IMR-90 (cell line): ENCODE measurements around the gene LINC01488. TPM values are rescaled to one million over a fixed set of nuclear protein-coding genes. Genes with fewer than 3 reads are reported as not detected.
A peak's percentile ranks its signal among the peaks of the same experiment; 100 is the strongest.

Source experiments
- ATAC-seq: fragments of 200-7000 bp; cut with Tn5 transposase; 2 replicates; pipeline ENCODE4 v1.9.1; 2020; ENCODE audit warnings: low read depth, mild to moderate bottlenecking, moderate library complexity
- BruUV-seq: library from RNA; stranded (reverse); fragments of 400-500 nt; replicated peaks from 2 replicates; lab custom pipeline; 2021; lab: Mats Ljungman, UMichigan
- CTCF ChIA-PET: fragments of 300-600 bp; formaldehyde crosslinking; extraction: SDS; loops from one replicate; lab custom pipeline; 2021; ENCODE audit warnings: antibody characterized with exemption; lab: Yijun Ruan, JAX
- POLR2A ChIA-PET: fragments of 300-600 bp; sonication (Branson Sonifier 250); formaldehyde crosslinking; loops from one replicate; lab custom pipeline; 2022; ENCODE audit warnings: antibody characterized with exemption; ENCODE audit not compliant: unreplicated experiment; lab: Charles Lee
- DNase-seq: peaks from one replicate; pipeline ENCODE4 v3.0.0; 2013
- H2AFZ ChIP-seq: replicated peaks from 2 replicates; pipeline ENCODE3; 2013; ENCODE audit warnings: low read length, mild to moderate bottlenecking; ENCODE audit not compliant: poor library complexity
- H2AK5ac ChIP-seq: 2 replicates; pipeline ENCODE4 v1.6.1; 2013; ENCODE audit warnings: low read depth, low read length, inconsistent platforms
- H2AK9ac ChIP-seq: replicated peaks from 2 replicates; pipeline ENCODE3; 2013; ENCODE audit warnings: mild to moderate bottlenecking, low read depth, low read length, moderate library complexity; ENCODE audit not compliant: poor library complexity
- H2BK120ac ChIP-seq: 2 replicates; pipeline ENCODE4 v1.6.1; 2013; ENCODE audit warnings: low read depth, low read length, inconsistent platforms
- H2BK15ac ChIP-seq: 3 replicates; pipeline ENCODE4 v1.6.1; 2013; ENCODE audit warnings: low read depth, low read length, inconsistent platforms
- H2BK20ac ChIP-seq: 2 replicates; pipeline ENCODE4 v1.6.1; 2013; ENCODE audit warnings: low read depth, mild to moderate bottlenecking, inconsistent platforms, low read length, moderate library complexity
- H2BK5ac ChIP-seq: 2 replicates; pipeline ENCODE4 v1.6.1; 2013; ENCODE audit warnings: mild to moderate bottlenecking, low read depth, low read length, inconsistent platforms; ENCODE audit not compliant: poor library complexity, severe bottlenecking
- H3K14ac ChIP-seq: replicated peaks from 2 replicates; pipeline ENCODE4 v1.6.1; 2013; ENCODE audit warnings: low read depth, low read length, inconsistent platforms
- H3K18ac ChIP-seq: 2 replicates; pipeline ENCODE4 v1.6.1; 2013; ENCODE audit warnings: low read depth, low read length, control low read depth
- H3K23ac ChIP-seq: 2 replicates; pipeline ENCODE4 v1.6.1; 2013; ENCODE audit warnings: low read depth, low read length, inconsistent platforms
- H3K27ac ChIP-seq: 2 replicates; pipeline ENCODE4 v1.5.1; 2013; ENCODE audit warnings: mild to moderate bottlenecking, control low read depth, low read length; ENCODE audit not compliant: insufficient read depth
- H3K27me3 ChIP-seq: 2 replicates; pipeline ENCODE4 v1.6.1; 2013; ENCODE audit warnings: low read length; ENCODE audit not compliant: control insufficient read depth, insufficient read depth
- H3K36me3 ChIP-seq: 2 replicates; pipeline ENCODE4 v1.6.1; 2013; ENCODE audit warnings: low read length, mixed read lengths; ENCODE audit not compliant: control insufficient read depth, insufficient read depth
- H3K4ac ChIP-seq: 2 replicates; pipeline ENCODE4 v1.6.1; 2013; ENCODE audit warnings: low read depth, low read length, inconsistent platforms
- H3K4me1 ChIP-seq: 2 replicates; pipeline ENCODE4 v1.6.1; 2013; ENCODE audit warnings: low read length, mixed read lengths; ENCODE audit not compliant: control insufficient read depth, insufficient read depth
- H3K4me2 ChIP-seq: 2 replicates; pipeline ENCODE4 v1.6.1; 2013; ENCODE audit warnings: low read depth, mild to moderate bottlenecking, control low read depth, low read length, moderate library complexity
- H3K4me3 ChIP-seq: 2 replicates; pipeline ENCODE4 v1.5.1; 2013; ENCODE audit warnings: low read depth, mild to moderate bottlenecking, control low read depth, low read length, moderate library complexity; ENCODE audit not compliant: insufficient read depth
- H3K56ac ChIP-seq: 2 replicates; pipeline ENCODE4 v1.6.1; 2013; ENCODE audit warnings: low read length, inconsistent platforms; ENCODE audit not compliant: insufficient read depth; ENCODE audit errors: extremely low read depth
- H3K79me1 ChIP-seq, 2 experiments: 2 replicates each; pipeline ENCODE4 v1.6.1; 2013; ENCODE audit warnings: low read length in 2 of 2, inconsistent platforms in 1 of 2, low read depth in 1 of 2
- H3K9ac ChIP-seq: 2 replicates; pipeline ENCODE4 v1.6.1; 2013; ENCODE audit warnings: low read depth, low read length, control low read depth
- H3K9me1 ChIP-seq: 2 replicates; pipeline ENCODE4 v1.6.1; 2013; ENCODE audit warnings: low read length, inconsistent platforms; ENCODE audit not compliant: insufficient read depth
- H3K9me3 ChIP-seq: 2 replicates; pipeline ENCODE4 v1.6.1; 2013; ENCODE audit warnings: low read length; ENCODE audit not compliant: control insufficient read depth, insufficient read depth
- H4K20me1 ChIP-seq: 2 replicates; pipeline ENCODE4 v1.6.1; 2013; ENCODE audit warnings: low read length, inconsistent platforms; ENCODE audit not compliant: insufficient read depth
- H4K5ac ChIP-seq: 2 replicates; pipeline ENCODE4 v1.6.1; 2013; ENCODE audit warnings: mild to moderate bottlenecking, low read depth, low read length, control low read depth
- H4K8ac ChIP-seq, 2 experiments: 2 replicates each; pipeline ENCODE4 v1.6.1; 2013; ENCODE audit warnings: low read depth in 2 of 2, low read length in 2 of 2, control low read depth in 1 of 2, inconsistent platforms in 1 of 2
- H4K91ac ChIP-seq: 2 replicates; pipeline ENCODE4 v1.6.1; 2013; ENCODE audit warnings: low read depth, low read length, inconsistent platforms; ENCODE audit not compliant: insufficient read depth
- BHLHE40 ChIP-seq: fragments of 150-350 bp; IDR thresholded peaks from 2 replicates; pipeline ENCODE4 v1.6.1; 2016; ENCODE audit warnings: mild to moderate bottlenecking, low read depth, low read length
- CTCF ChIP-seq: conservative IDR thresholded peaks from 2 replicates; pipeline ENCODE4 v1.5.1; 2012; ENCODE audit warnings: mild to moderate bottlenecking, low read depth, low read length, improper control_type of control experiment
- MAFK ChIP-seq: IDR thresholded peaks from 2 replicates; pipeline ENCODE4 v1.6.1; 2012; ENCODE audit warnings: low read depth, low read length, improper control_type of control experiment
- POLR2A ChIP-seq: IDR thresholded peaks from 2 replicates; pipeline ENCODE4 v1.6.1; 2012; ENCODE audit warnings: mild to moderate bottlenecking, low read depth, low read length
- WGBS, 2 experiments: methylation state at CpG; one replicate each; pipeline versions ENCODE4 v1.1.5 to v1.1.7; 2013; ENCODE audit warnings: missing lambda C conversion rate in 2 of 2; ENCODE audit not compliant: insufficient read length in 1 of 2; ENCODE audit errors: extremely low coverage in 2 of 2; 5-methylcytosine and 5-hydroxymethylcytosine counted together
- dilution Hi-C: fragments of 300-500 bp; cut with HindIII; formaldehyde crosslinking; loops from one replicate; pipeline ENCODE4 v1.14.3; 2018; ENCODE audit warnings: low sequenced_read_pairs; ENCODE audit not compliant: unreplicated experiment
- in situ Hi-C: fragments of 300-500 bp; cut with MboI; formaldehyde crosslinking; loops from 3 replicates; pipeline ENCODE4 v1.14.3; 2019; ENCODE audit warnings: low sequenced_read_pairs, inconsistent platforms, mixed read lengths
- intact Hi-C: fragments of 100-400 bp; cut with micrococcal nuclease; formaldehyde crosslinking; loops from 2 replicates; pipeline ENCODE4 v1.10.0; 2022
- polyA plus RNA-seq, 3 experiments: library from polyadenylated mRNA; depleted of rRNA; stranded (reverse); fragments of >200 nt; gene quantifications; 2 replicates each; pipeline ENCODE4 v1.2.3, GENCODE V29; 2012; ENCODE audit warnings: low replicate concordance in 1 of 3
- total RNA-seq: library from RNA; depleted of rRNA; stranded (reverse); fragments of >200 nt; gene quantifications from 2 replicates; pipeline ENCODE4 v1.2.3, GENCODE V29; 2012

Gene LINC01488
- total and polyA plus RNA-seq, 2 of the 4 experiments (the other 2 are of a cell fraction): not detected

GRCh38 chr11:69466039-69466438, 15.4 kb upstream of the LINC01488 start:
- Histone ChIP-seq H3K23ac (no peak overlapping the region), H3K9me1 (no peaks in the 10 kb centered on the region)
- no peak for DNase-seq

More at GRCh38 chr11:69466039-69466438, 15.4 kb upstream of the LINC01488 start:
- no peak overlapping the region for H2AFZ ChIP-seq
- TF ChIP-seq BHLHE40: no peak
- TF ChIP-seq MAFK: peak; percentile 95
- no peak for TF ChIP-seq POLR2A
- TF ChIP-seq CTCF: no peak
- H4K91ac ChIP-seq: no peak overlapping the region
- H3K27ac ChIP-seq: no peak overlapping the region
- no peaks in the 10 kb centered on the region for H4K20me1 ChIP-seq
- CTCF ChIA-PET: no interaction called here
- peaks cover 13% of the 10 kb centered on the region for H3K9me3 ChIP-seq
- intact Hi-C loops: no loop called here
- H2AK9ac ChIP-seq: no peak overlapping the region
- in situ Hi-C loops: no loop called here
- H3K14ac ChIP-seq: no peak overlapping the region
- H4K8ac ChIP-seq: no peak overlapping the region
- no peak for ATAC-seq
- H3K56ac ChIP-seq: no peak overlapping the region
- WGBS, 2 experiments: 82% methylated on average over 4 of the region's 6 CpGs; no CpG with 5 or more reads in 1 of the 2 experiments
- no peak overlapping the region for H3K18ac ChIP-seq
- H3K4ac ChIP-seq: no peak overlapping the region
- no TSS peak for BruUV-seq
- H3K79me1 ChIP-seq: no peaks in the 10 kb centered on the region
- no peak overlapping the region for H2AK5ac ChIP-seq
- no peak overlapping the region for H3K9ac ChIP-seq
- no peaks in the 10 kb centered on the region for H3K27me3 ChIP-seq
- H2BK15ac ChIP-seq: no peak overlapping the region
- no peak overlapping the region for H3K4me2 ChIP-seq
- dilution Hi-C loops: no loop called here
- no peak overlapping the region for H4K5ac ChIP-seq
- no peak overlapping the region for H2BK5ac ChIP-seq
- no peak overlapping the region for H2BK20ac ChIP-seq
- H3K36me3 ChIP-seq: no peaks in the 10 kb centered on the region
- H3K4me3 ChIP-seq: no peak overlapping the region
- H3K4me1 ChIP-seq: peaks cover 10% of the 10 kb centered on the region
- no peak overlapping the region for H2BK120ac ChIP-seq
- POLR2A ChIA-PET: no interaction called here
